H9 (cell line): ENCODE results near the gene CNDP2. TPM values are rescaled to one million over a fixed set of nuclear protein-coding genes. Genes with fewer than 3 reads are reported as not detected.
A peak's percentile ranks its signal among the peaks of the same experiment; 100 is the strongest.

ENCODE experiments used
- DNase-seq: peaks from one replicate; pipeline ENCODE4 v3.0.0-alpha.2; 2017
- H2AFZ ChIP-seq: one replicate; pipeline ENCODE4 v1.6.1; 2013; ENCODE audit warnings: mild to moderate bottlenecking, low read length, control low read depth, moderate library complexity
- H2AK5ac ChIP-seq: 2 replicates; pipeline ENCODE4 v1.6.1; 2013; ENCODE audit warnings: low read length, control low read depth, mixed read lengths; ENCODE audit not compliant: insufficient read length
- H2BK120ac ChIP-seq: one replicate; pipeline ENCODE4 v1.6.1; 2013; ENCODE audit warnings: low read depth, mild to moderate bottlenecking, low read length, control low read depth, inconsistent platforms; ENCODE audit not compliant: poor library complexity, severe bottlenecking
- H2BK12ac ChIP-seq: 2 replicates; pipeline ENCODE4 v1.6.1; 2013; ENCODE audit warnings: low read length, control low read depth, mixed read lengths, low read depth; ENCODE audit not compliant: insufficient read length
- H2BK15ac ChIP-seq: 2 replicates; pipeline ENCODE4 v1.6.1; 2013; ENCODE audit warnings: low read depth, low read length, control low read depth
- H2BK20ac ChIP-seq: one replicate; pipeline ENCODE4 v1.6.1; 2013; ENCODE audit warnings: low read depth, mild to moderate bottlenecking, low read length, control low read depth, inconsistent platforms; ENCODE audit not compliant: poor library complexity, severe bottlenecking
- H2BK5ac ChIP-seq: 2 replicates; pipeline ENCODE4 v1.6.1; 2013; ENCODE audit warnings: low read length, control low read depth, mixed read lengths; ENCODE audit not compliant: insufficient read length
- H3K14ac ChIP-seq: 2 replicates; pipeline ENCODE4 v1.6.1; 2013; ENCODE audit warnings: low read length, control low read depth; ENCODE audit not compliant: insufficient read depth
- H3K18ac ChIP-seq: 2 replicates; pipeline ENCODE4 v1.6.1; 2013; ENCODE audit warnings: low read depth, mild to moderate bottlenecking, mixed read lengths, low read length, control low read depth; ENCODE audit not compliant: insufficient read length
- H3K23ac ChIP-seq: 2 replicates; pipeline ENCODE4 v1.6.1; 2013; ENCODE audit warnings: low read length, control low read depth, mixed read lengths, low read depth; ENCODE audit not compliant: insufficient read length
- H3K23me2 ChIP-seq: 2 replicates; pipeline ENCODE4 v1.6.1; 2013; ENCODE audit warnings: low read depth, mild to moderate bottlenecking, mixed read lengths, low read length, control low read depth; ENCODE audit not compliant: insufficient read length, poor library complexity, severe bottlenecking
- H3K27ac ChIP-seq: 2 replicates; pipeline ENCODE4 v1.5.1; 2013; ENCODE audit warnings: low read length, control low read depth, mixed read lengths, low read depth; ENCODE audit not compliant: insufficient read length
- H3K27me3 ChIP-seq: 2 replicates; pipeline ENCODE4 v1.6.1; 2013; ENCODE audit warnings: low read length, control low read depth, inconsistent platforms; ENCODE audit not compliant: insufficient read depth
- H3K4ac ChIP-seq: 2 replicates; pipeline ENCODE4 v1.6.1; 2013; ENCODE audit warnings: low read depth, mild to moderate bottlenecking, control low read depth, inconsistent platforms, low read length, moderate library complexity
- H3K4me1 ChIP-seq: 2 replicates; pipeline ENCODE4 v1.6.1; 2013; ENCODE audit warnings: low read length, control low read depth, inconsistent platforms; ENCODE audit not compliant: insufficient read depth
- H3K4me2 ChIP-seq: 2 replicates; pipeline ENCODE4 v1.6.1; 2013; ENCODE audit warnings: low read length, control low read depth, mixed read lengths; ENCODE audit not compliant: insufficient read length, insufficient read depth
- H3K56ac ChIP-seq: 2 replicates; pipeline ENCODE4 v1.6.1; 2013; ENCODE audit warnings: low read depth, mild to moderate bottlenecking, mixed read lengths, low read length, control low read depth; ENCODE audit not compliant: insufficient read length
- H3K79me1 ChIP-seq: 2 replicates; pipeline ENCODE4 v1.6.1; 2013; ENCODE audit warnings: low read depth, mild to moderate bottlenecking, moderate library complexity, low read length, control low read depth, inconsistent platforms; ENCODE audit not compliant: insufficient read depth, poor library complexity, severe bottlenecking
- H3K79me2 ChIP-seq: 2 replicates; pipeline ENCODE4 v1.6.1; 2013; ENCODE audit warnings: low read length, control low read depth, inconsistent platforms; ENCODE audit not compliant: insufficient read depth
- H3K9ac ChIP-seq: 2 replicates; pipeline ENCODE4 v1.6.1; 2013; ENCODE audit warnings: low read length, control low read depth, mixed read lengths; ENCODE audit not compliant: insufficient read length; ENCODE audit errors: extremely low read depth
- H3K9me3 ChIP-seq: one replicate; pipeline ENCODE4 v1.6.1; 2013; ENCODE audit warnings: low read depth, low read length, inconsistent platforms; ENCODE audit not compliant: control insufficient read depth
- H3T11ph ChIP-seq: one replicate; pipeline ENCODE4 v1.6.1; 2013; ENCODE audit warnings: mild to moderate bottlenecking, low read length, control low read depth, inconsistent platforms
- H4K20me1 ChIP-seq: one replicate; pipeline ENCODE4 v1.6.1; 2013; ENCODE audit not compliant: control insufficient read depth, insufficient read length, insufficient read depth
- H4K5ac ChIP-seq: 2 replicates; pipeline ENCODE4 v1.6.1; 2013; ENCODE audit warnings: low read depth, mild to moderate bottlenecking, mixed read lengths, low read length, control low read depth; ENCODE audit not compliant: insufficient read length
- H4K8ac ChIP-seq: replicated peaks from 2 replicates; pipeline ENCODE4 v1.6.1; 2013; ENCODE audit warnings: low read length, control low read depth, mixed read lengths, low read depth; ENCODE audit not compliant: insufficient read length
- H4K91ac ChIP-seq: 2 replicates; pipeline ENCODE4 v1.6.1; 2013; ENCODE audit warnings: low read depth, mild to moderate bottlenecking, moderate library complexity, mixed read lengths, low read length, control low read depth; ENCODE audit not compliant: insufficient read length
- H3K27ac Mint-ChIP-seq, 3 experiments: 2 replicates in 2 of 3; 3 replicates in 1 of 3; pipeline ENCODE4 v1.8.0; 2020 to 2021; ENCODE audit warnings: mixed read lengths in 3 of 3, mild to moderate bottlenecking in 1 of 3, moderate library complexity in 1 of 3
- H3K27me3 Mint-ChIP-seq: 2 replicates; pipeline ENCODE4 v1.8.0; 2021; ENCODE audit warnings: low read depth, mild to moderate bottlenecking, moderate library complexity, mixed read lengths
- H3K36me3 Mint-ChIP-seq, 3 experiments: 2 replicates in 2 of 3; 3 replicates in 1 of 3; pipeline ENCODE4 v1.8.0; 2020 to 2021; ENCODE audit warnings: low read depth in 3 of 3, mixed read lengths in 3 of 3; ENCODE audit not compliant: insufficient read depth in 1 of 3
- H3K4me1 Mint-ChIP-seq, 2 experiments: 2 replicates each; pipeline ENCODE4 v1.8.0; 2020; ENCODE audit warnings: mixed read lengths in 2 of 2
- H3K4me3 Mint-ChIP-seq, 2 experiments: 2 replicates in 1 of 2; 3 replicates in 1 of 2; pipeline ENCODE4 v1.8.0; 2020 to 2021; ENCODE audit warnings: mild to moderate bottlenecking in 2 of 2, mixed read lengths in 2 of 2, moderate library complexity in 1 of 2
- H3K9me3 Mint-ChIP-seq, 2 experiments: 2 replicates in 1 of 2; 3 replicates in 1 of 2; pipeline ENCODE4 v1.8.0; 2020; ENCODE audit warnings: mild to moderate bottlenecking in 2 of 2, mixed read lengths in 2 of 2, moderate library complexity in 1 of 2
- CTCF ChIP-seq: fragments of 200-600 bp; sonication (generic); conservative IDR thresholded peaks from 3 replicates; pipeline ENCODE4 v1.8.0; 2021; ENCODE audit warnings: antibody characterized with exemption, mild to moderate bottlenecking
- WGBS: extraction: QIAGEN DNeasy Blood & Tissue Kit; methylation state at CpG from one replicate; pipeline ENCODE4 v1.1.7; 2013; ENCODE audit warnings: missing lambda C conversion rate, low lambda C conversion rate, mixed read lengths; ENCODE audit not compliant: insufficient read length; ENCODE audit errors: extremely low coverage; 5-methylcytosine and 5-hydroxymethylcytosine counted together
- total RNA-seq: library from RNA; stranded (reverse); gene quantifications from 2 replicates; pipeline ENCODE4 v1.2.1, GENCODE V29; 2021

CNDP2 gene
- total RNA-seq, 1 experiment from 2014 or later, result 212 TPM

DNA sequence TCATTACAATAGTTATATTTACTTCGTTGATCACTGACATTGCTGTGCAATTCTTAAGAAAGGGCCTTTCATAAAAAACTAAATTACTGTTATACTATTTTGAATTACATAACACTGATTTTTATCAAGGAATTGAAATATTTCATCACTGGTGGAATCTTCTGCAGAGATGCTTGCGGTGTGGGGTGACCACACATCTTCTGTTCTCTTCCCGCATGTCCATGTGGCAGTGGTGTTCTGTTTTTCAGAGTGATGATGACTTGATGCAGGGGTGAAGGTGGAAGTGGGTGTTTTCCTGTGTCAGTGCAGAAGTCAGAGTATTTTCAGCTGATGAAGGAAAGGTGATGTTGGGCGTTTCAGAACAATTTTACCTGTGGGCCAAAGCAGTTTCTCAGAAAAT is 7.0 kb downstream of the CNDP2 start:
- Histone ChIP-seq H2BK20ac (no peak overlapping the region), H3K9ac (no peak overlapping the region), H3K27me3 (no peaks in the 10 kb centered on the region), H4K5ac (no peak overlapping the region), H2AFZ (no peak overlapping the region), H2BK5ac (no peak overlapping the region), H3K4me1 (peaks cover 3% of the 10 kb centered on the region; the same call in 1 of the 2 replicates), H2BK120ac (no peak overlapping the region), H3K23me2 (no peaks in the 10 kb centered on the region), H4K8ac (no peak overlapping the region), H3K27ac (no peak overlapping the region), H3K9me3 (no peaks in the 10 kb centered on the region), H3K14ac (no peak overlapping the region), H2BK12ac (no peak overlapping the region), H3K56ac (no peak overlapping the region), H2AK5ac (no peak overlapping the region), H4K91ac (no peak overlapping the region), H3K23ac (no peak overlapping the region), H2BK15ac (no peak overlapping the region), H3K4ac (no peak overlapping the region), H3K4me2 (no peak overlapping the region), H3K18ac (no peak overlapping the region), H4K20me1 (no peaks in the 10 kb centered on the region), H3T11ph (no peak overlapping the region), H3K79me2 (no peaks in the 10 kb centered on the region; the same call in 1 of the 2 replicates), H3K79me1 (peaks cover 2% of the 10 kb centered on the region)
- no CpG with 5 or more reads among the region's 4 CpGs for WGBS
- H3K4me1 Mint-ChIP-seq, result peaks cover 19 to 34% of the 10 kb centered on the region in 2 experiments
- peaks cover 53 to 75% (median 74%) of the 10 kb centered on the region in 3 experiments for H3K36me3 Mint-ChIP-seq
- no peak overlapping the region for H3K27ac Mint-ChIP-seq
- no peak overlapping the region for H3K4me3 Mint-ChIP-seq
- TF ChIP-seq CTCF, result no peak
- H3K9me3 Mint-ChIP-seq, result no peaks in the 10 kb centered on the region
- DNase-seq, result peak; percentile 1
- H3K27me3 Mint-ChIP-seq, result no peaks in the 10 kb centered on the region
